ENCODE measurements around the gene DYRK1A.

The DYRK1A gene

GRCh38 chr21:37463083-37463801 lies 96.7 kb downstream of the DYRK1A start:
- no peak overlapping the region for H3K4me3 ChIP-seq (ENCODE audit: control insufficient read depth, low read depth, low read length)
- DNase-seq (ENCODE audit: low read depth), result no peak
- TF ChIP-seq CTCF (IDR thresholded peaks at IDR 0.05; ENCODE audit: control insufficient read depth, insufficient read depth, low read depth, low read length, missing control alignments), result peak; percentile 54

GRCh38 chr21:37467082-37467481 lies 100.5 kb downstream of the DYRK1A start:
- TF ChIP-seq CTCF (IDR thresholded peaks at IDR 0.05; ENCODE audit: control insufficient read depth, insufficient read depth, low read depth, low read length, missing control alignments), result no peak

GRCh38 chr21:37468909-37469308 lies 102.3 kb downstream of the DYRK1A start:
- DNase-seq (ENCODE audit: low read depth), result no peak
- no peak overlapping the region for H3K4me3 ChIP-seq (ENCODE audit: control insufficient read depth, low read depth, low read length)
- no peak for TF ChIP-seq CTCF (IDR thresholded peaks at IDR 0.05; ENCODE audit: control insufficient read depth, insufficient read depth, low read depth, low read length, missing control alignments)

More at GRCh38 chr21:37467082-37467481, 100.5 kb downstream of the DYRK1A start:
- no peak for DNase-seq (ENCODE audit: low read depth)
- H3K4me3 ChIP-seq (ENCODE audit: control insufficient read depth, low read depth, low read length), result no peak overlapping the region

GRCh38 chr21:37469441-37469840 lies 102.9 kb downstream of the DYRK1A start:
- DNase-seq (ENCODE audit: low read depth), result no peak
- no peak overlapping the region for H3K4me3 ChIP-seq (ENCODE audit: control insufficient read depth, low read depth, low read length)
- TF ChIP-seq CTCF (IDR thresholded peaks at IDR 0.05; ENCODE audit: control insufficient read depth, insufficient read depth, low read depth, low read length, missing control alignments), result no peak

GRCh38 chr21:37472581-37472980 lies 106.0 kb downstream of the DYRK1A start:
- H3K4me3 ChIP-seq (ENCODE audit: control insufficient read depth, low read depth, low read length), result no peak overlapping the region
- DNase-seq (ENCODE audit: low read depth), result no peak
- no peak for TF ChIP-seq CTCF (IDR thresholded peaks at IDR 0.05; ENCODE audit: control insufficient read depth, insufficient read depth, low read depth, low read length, missing control alignments)

- no peak for TF ChIP-seq CTCF (IDR thresholded peaks at IDR 0.05; ENCODE audit: control insufficient read depth, insufficient read depth, low read depth, low read length, missing control alignments)
- no peak overlapping the region for H3K4me3 ChIP-seq (ENCODE audit: control insufficient read depth, low read depth, low read length)
- no peak for DNase-seq (ENCODE audit: low read depth)
Measured at GRCh38 chr21:37473491-37473890, 106.9 kb downstream of the DYRK1A start.

Measured in AG09309 (cell line).